Ectodermal cell (in vitro differentiated cells): ENCODE data around the gene LAMA2.

Source experiments
- H3K27ac ChIP-seq: 2 replicates; pipeline ENCODE4 v1.7.0; 2013; ENCODE audit warnings: mild to moderate bottlenecking, low read depth, low read length; ENCODE audit not compliant: insufficient read depth, poor library complexity, severe bottlenecking
- H3K27me3 ChIP-seq: 2 replicates; pipeline ENCODE4 v1.7.0; 2013; ENCODE audit warnings: mild to moderate bottlenecking, low read length; ENCODE audit not compliant: insufficient read depth, control insufficient read depth, poor library complexity, severe bottlenecking
- H3K36me3 ChIP-seq: one replicate; pipeline ENCODE4 v1.7.0; 2013; ENCODE audit warnings: low read length; ENCODE audit not compliant: control insufficient read depth, insufficient read depth
- H3K4me1 ChIP-seq: one replicate; pipeline ENCODE4 v1.7.0; 2013; ENCODE audit warnings: low read length; ENCODE audit not compliant: control insufficient read depth, insufficient read depth
- H3K4me3 ChIP-seq: 2 replicates; pipeline ENCODE4 v1.7.0; 2013; ENCODE audit warnings: low read depth, low read length, control low read depth; ENCODE audit not compliant: insufficient read depth
- H3K9me3 ChIP-seq: 2 replicates; pipeline ENCODE4 v1.7.0; 2013; ENCODE audit warnings: mild to moderate bottlenecking, low read length, moderate library complexity; ENCODE audit not compliant: control insufficient read depth
- WGBS, 2 experiments: methylation state at CpG; one replicate each; pipeline ENCODE4 v1.1.7; 2013; ENCODE audit warnings: missing lambda C conversion rate in 2 of 2; 5-methylcytosine and 5-hydroxymethylcytosine counted together

LAMA2 gene

DNA sequence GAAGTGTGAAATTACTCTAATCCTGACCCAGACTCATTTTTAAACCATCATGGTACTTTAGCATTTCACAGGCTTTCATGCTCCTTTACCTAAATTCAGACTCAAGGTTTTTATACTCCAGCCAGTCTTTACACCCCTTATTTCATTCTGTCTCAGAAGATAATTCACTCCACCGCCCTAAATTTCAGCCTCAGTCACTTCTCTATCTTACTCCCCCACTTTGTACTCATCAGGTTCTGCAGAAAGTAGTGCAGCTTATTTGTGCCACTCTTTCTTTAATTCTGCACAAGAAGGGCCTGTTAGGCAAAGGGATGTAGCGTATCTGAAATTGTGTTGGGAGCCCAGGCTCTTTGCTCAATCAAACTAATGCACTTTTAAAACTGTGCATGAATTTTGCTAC is 621.5 kb downstream of the LAMA2 start:
- 88 to 90% methylated on average over 2 of the region's 2 CpGs for WGBS, 2 experiments
- Histone ChIP-seq H3K4me1 (no peaks in the 10 kb centered on the region), H3K9me3 (no peaks in the 10 kb centered on the region), H3K36me3 (no peaks in the 10 kb centered on the region), H3K27ac (no peak overlapping the region), H3K27me3 (no peaks in the 10 kb centered on the region), H3K4me3 (no peak overlapping the region)

DNA sequence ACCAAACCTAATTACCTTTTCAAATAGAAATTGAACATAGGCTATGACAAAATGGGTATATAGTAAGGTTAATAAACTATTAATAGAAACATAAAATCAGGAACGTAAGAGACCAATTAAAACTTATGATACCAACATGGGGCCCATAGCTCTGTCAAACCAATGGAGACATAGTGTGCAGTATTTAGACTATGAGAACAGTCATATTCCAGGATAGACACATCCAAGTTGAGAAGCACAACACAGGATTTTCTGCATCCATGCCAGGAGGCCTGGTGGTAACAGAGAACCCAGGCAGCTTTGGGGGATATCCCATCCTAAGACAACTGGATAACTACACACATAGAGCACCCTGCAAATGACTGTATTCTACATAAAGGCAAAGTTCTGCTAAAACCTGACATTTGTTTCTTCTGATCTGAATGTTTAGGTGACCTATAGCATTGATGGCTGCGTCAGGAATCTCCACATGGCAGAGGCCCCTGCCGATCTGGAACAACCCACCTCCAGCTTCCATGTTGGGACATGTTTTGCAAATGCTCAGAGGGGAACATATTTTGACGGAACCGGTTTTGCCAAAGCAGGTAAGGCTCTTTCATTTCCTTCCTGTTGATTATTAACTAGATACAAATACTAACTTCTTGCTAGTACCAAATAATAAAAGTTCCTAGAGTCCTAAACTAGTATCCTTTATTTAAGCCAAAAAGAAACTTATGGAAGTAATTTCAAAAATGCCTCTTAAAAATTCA is 624.3 kb downstream of the LAMA2 start:
- Histone ChIP-seq H3K27me3 (no peaks in the 10 kb centered on the region), H3K36me3 (no peaks in the 10 kb centered on the region)
- 89 to 97% methylated on average over 4 to 5 of the region's 5 CpGs for WGBS, 2 experiments

DNA sequence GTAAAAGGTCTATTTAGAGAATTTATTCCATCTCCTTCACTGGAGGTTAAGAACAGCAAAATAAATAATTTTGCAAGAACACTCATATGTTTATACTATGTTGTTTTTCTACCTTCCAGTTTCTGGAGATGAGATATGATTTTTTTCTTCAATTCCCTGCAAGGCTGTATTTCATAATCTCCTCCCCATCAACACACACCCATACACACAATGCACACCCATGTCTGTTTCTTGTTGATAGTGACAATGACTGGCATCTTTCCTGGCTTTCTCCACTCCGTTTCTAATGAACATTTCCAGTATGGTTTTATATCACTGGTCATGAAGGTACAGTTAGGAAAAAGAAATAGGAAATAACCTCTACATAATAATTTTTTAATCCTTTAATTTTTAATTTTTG is 624.9 kb downstream of the LAMA2 start:
- Histone ChIP-seq H3K4me3 (no peak overlapping the region), H3K27ac (no peak overlapping the region), H3K9me3 (no peaks in the 10 kb centered on the region), H3K36me3 (no peaks in the 10 kb centered on the region), H3K4me1 (no peaks in the 10 kb centered on the region), H3K27me3 (no peaks in the 10 kb centered on the region)
- 100% methylated on average over 1 of the region's 1 CpG; no CpG with 5 or more reads in 1 of the 2 experiments for WGBS, 2 experiments

More for the DNA sequence above, 624.3 kb downstream of the LAMA2 start:
- Histone ChIP-seq H3K4me1 (no peaks in the 10 kb centered on the region), H3K27ac (no peak overlapping the region), H3K4me3 (no peak overlapping the region), H3K9me3 (no peaks in the 10 kb centered on the region)

DNA sequence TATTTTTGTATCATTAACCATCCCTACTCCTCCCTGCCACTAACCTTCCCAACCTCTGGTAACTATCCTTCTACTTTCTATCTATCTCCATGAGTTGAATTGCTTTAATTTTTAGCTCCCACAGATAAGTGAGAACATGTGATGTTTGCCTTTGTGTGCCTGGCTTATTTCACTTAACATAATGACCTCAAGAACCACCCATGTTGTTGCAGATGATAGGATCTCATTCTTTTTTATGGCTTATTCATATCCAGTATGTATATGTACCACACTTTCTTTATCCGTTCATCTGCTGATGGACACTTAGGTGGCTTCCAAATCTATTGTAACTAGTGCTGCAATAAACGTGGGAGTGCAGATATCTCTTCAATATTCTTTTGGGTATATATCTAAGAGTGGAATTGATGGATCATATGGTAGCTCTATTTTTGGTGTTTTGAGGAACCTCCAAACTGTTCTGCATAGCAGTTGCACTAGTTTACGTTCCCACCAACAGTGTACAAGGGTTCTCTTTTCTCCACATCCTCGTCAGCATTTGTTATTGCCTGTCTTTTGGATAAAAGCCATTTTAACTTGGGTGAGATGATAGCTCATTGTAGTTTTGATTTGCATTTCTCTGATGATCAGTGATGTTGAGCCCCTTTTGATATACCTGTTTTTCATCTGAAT is 625.7 kb downstream of the LAMA2 start:
- Histone ChIP-seq H3K27me3 (no peaks in the 10 kb centered on the region), H3K36me3 (no peaks in the 10 kb centered on the region), H3K9me3 (no peaks in the 10 kb centered on the region), H3K4me3 (no peak overlapping the region), H3K4me1 (no peaks in the 10 kb centered on the region), H3K27ac (no peak overlapping the region)
- WGBS, 2 experiments, result 73 to 75% methylated on average over 4 of the region's 4 CpGs

DNA sequence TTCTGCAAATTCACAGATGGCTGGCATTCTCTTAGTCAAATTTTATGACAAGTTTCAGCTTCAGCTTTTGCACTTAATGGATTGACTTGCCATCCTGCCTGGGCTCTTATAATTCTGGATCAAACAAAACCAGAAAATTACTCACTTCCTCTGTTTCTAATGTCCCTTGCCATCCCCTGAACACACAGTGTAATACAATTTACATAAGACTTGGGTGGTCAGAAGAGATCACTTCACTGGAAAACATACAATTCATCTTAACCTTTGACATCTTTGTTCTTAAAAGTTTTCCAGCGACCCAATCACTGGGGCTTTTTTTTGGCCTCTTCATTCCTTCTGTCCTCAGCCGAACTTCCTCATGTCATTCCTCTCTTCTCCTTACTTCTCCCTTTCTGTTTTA is 628.0 kb downstream of the LAMA2 start:
- no peaks in the 10 kb centered on the region for H3K9me3 ChIP-seq
- no peaks in the 10 kb centered on the region for H3K4me1 ChIP-seq
- no peaks in the 10 kb centered on the region for H3K36me3 ChIP-seq
- H3K27ac ChIP-seq, result no peak overlapping the region
- H3K27me3 ChIP-seq, result no peaks in the 10 kb centered on the region
- no peak overlapping the region for H3K4me3 ChIP-seq
- 79 to 83% methylated on average over 2 of the region's 2 CpGs for WGBS, 2 experiments

DNA sequence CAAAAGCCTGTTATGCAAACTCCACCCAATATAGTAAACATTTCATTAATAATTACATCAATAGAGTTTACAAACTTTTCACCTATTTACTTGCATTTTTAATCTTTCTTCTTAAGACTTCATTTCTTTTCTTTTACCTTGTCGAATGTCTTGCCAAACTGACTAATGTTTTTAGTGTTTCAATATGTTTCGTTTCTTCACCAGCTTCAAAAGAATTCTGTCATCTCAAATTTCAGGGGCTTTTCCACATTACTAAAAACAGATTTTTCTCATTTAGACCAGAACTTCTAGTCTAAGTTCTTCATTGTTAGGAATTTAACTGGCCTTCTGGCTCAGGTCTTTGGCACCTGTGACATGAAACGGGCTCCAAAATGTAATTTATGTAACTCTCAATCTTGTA is 630.5 kb downstream of the LAMA2 start:
- H3K36me3 ChIP-seq, result no peaks in the 10 kb centered on the region
- no peak overlapping the region for H3K27ac ChIP-seq
- 86 to 89% methylated on average over 1 to 2 of the region's 3 CpGs for WGBS, 2 experiments

DNA sequence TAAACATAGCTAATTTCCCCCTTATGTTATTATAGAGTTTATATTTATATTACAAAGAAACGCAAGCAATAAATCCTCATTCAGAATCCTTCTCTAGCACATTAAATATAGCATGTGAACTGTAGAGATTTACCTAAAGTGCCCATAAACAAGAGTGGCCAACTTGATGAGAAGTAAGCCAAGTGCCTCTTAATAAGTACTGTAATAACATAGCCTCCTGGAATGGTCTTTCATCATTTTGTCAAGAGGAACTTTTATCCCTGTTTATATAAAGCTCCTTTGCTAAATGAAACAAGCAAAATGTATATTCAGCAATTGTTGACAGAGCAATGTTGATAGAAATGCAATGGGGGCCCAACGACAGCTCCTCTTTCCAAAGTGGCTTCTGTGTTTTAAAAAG is 632.1 kb downstream of the LAMA2 start:
- H3K36me3 ChIP-seq, result no peaks in the 10 kb centered on the region
- H3K4me1 ChIP-seq, result no peaks in the 10 kb centered on the region
- no peaks in the 10 kb centered on the region for H3K27me3 ChIP-seq
- no peak overlapping the region for H3K4me3 ChIP-seq
- H3K9me3 ChIP-seq, result no peaks in the 10 kb centered on the region
- no peak overlapping the region for H3K27ac ChIP-seq
- 86 to 100% methylated on average over 1 of the region's 2 CpGs for WGBS, 2 experiments

More for the DNA sequence above, 630.5 kb downstream of the LAMA2 start:
- no peak overlapping the region for H3K4me3 ChIP-seq
- H3K9me3 ChIP-seq, result no peaks in the 10 kb centered on the region
- H3K4me1 ChIP-seq, result no peaks in the 10 kb centered on the region
- H3K27me3 ChIP-seq, result no peaks in the 10 kb centered on the region

DNA sequence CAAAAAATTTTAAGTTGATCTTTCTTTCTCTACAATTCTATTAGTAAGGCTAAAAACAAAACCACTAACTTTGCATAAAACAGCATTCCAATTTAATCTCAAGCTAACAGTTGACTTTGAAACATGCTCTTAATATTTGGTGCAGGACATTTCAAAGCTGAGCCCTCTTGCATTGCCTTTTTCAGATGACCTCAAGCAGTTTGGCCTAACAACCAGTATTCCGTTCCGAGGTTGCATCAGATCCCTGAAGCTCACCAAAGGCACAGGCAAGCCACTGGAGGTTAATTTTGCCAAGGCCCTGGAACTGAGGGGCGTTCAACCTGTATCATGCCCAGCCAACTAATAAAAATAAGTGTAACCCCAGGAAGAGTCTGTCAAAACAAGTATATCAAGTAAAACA is 633.1 kb downstream of the LAMA2 start:
- WGBS, 2 experiments, result 98 to 100% methylated on average over 3 of the region's 3 CpGs
- Histone ChIP-seq H3K36me3 (no peaks in the 10 kb centered on the region), H3K4me1 (no peaks in the 10 kb centered on the region), H3K4me3 (no peak overlapping the region), H3K27ac (no peak overlapping the region), H3K9me3 (no peaks in the 10 kb centered on the region), H3K27me3 (no peaks in the 10 kb centered on the region)

DNA sequence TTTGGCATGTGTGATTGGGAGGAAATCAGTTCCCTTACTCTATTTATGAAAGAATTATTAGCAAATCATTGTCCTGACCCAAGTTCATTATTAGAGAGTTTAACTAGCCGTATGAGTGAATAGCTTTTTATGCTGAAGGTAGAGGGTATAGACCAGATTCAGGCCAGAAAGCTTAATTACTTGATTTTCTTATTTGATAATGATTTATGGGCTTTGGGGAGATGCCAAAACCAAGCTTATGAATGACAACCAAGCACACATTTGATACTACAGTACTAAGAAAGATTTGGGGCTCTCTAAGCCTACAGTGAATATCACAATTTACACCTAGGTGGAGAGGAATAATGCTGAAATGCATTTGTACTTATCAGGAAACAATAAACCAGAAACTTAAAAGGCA is 633.8 kb downstream of the LAMA2 start:
- Histone ChIP-seq H3K9me3 (no peaks in the 10 kb centered on the region), H3K4me1 (no peaks in the 10 kb centered on the region), H3K27me3 (no peaks in the 10 kb centered on the region), H3K4me3 (no peak overlapping the region), H3K27ac (no peak overlapping the region), H3K36me3 (no peaks in the 10 kb centered on the region)
- 90 to 100% methylated on average over 1 of the region's 1 CpG for WGBS, 2 experiments

DNA sequence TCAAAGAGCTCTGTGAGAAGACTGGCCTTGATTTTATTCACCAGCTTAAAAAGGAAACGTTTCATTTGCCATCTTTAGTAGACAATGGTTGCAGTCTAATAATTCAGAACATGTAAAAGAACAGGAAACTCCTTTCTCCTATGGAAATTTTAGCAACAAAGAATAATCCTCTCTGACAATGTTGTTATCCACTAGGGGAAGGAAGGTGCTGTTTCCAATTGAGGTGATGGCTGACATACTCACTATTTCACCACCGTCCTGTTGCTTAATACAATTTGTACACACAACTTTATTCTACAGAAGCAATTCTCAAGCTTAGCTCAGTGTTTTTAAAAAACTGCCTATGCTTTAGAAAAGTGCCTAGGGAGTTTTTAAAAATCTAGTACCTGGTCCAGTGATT is 634.4 kb downstream of the LAMA2 start:
- Histone ChIP-seq H3K9me3 (no peaks in the 10 kb centered on the region), H3K27ac (no peak overlapping the region), H3K27me3 (no peaks in the 10 kb centered on the region), H3K4me3 (no peak overlapping the region), H3K36me3 (no peaks in the 10 kb centered on the region), H3K4me1 (no peaks in the 10 kb centered on the region)
- 83 to 86% methylated on average over 1 to 2 of the region's 2 CpGs for WGBS, 2 experiments
